ENCODE data around the gene IFITM2. TPM values are rescaled to one million over a fixed set of nuclear protein-coding genes. Genes with fewer than 3 reads are reported as not detected.
"Not testable (repeated sequence)": the region's sequence is repeated elsewhere in the genome, so short reads cannot be mapped to it uniquely, and the experiment has no call there.

Gene IFITM2
- total RNA-seq, 4 donors from 2014 or later: 37.8 to 80.9 (median 44.9) TPM

DNA sequence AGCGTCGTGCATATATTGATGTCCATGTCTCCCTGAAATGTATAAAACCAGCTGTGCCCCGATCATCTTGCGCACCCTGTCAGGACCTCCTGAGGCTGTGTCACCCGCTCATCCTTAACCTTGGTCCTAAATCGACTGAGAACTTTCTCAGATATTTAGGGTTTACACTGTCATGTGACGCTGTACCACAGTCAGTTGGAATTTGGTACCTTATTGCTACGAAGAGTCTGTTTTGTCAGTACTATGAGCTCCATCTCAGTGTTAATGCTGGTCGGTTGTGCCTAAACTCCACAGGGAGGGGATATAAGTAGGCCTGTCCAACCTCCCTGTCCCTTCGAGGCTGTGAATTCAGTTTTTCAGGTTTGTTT, 1.8 kb upstream of the IFITM2 start:
- H3K27me3 ChIP-seq: peaks cover 3 to 8% (median 6%) of the 10 kb centered on the region in 3 donors
- H3K4me3 ChIP-seq: no peak overlapping the region
- intact Hi-C loops (cut with DNase I; ENCODE audit: low total_unique reads) (loop anchor here (5.0 kb wide), 1 partner anchor 51 kb away; no protein-coding TSS in a partner anchor), in situ Hi-C loops (cut with MboI; ENCODE audit: low sequenced_read_pairs in 4 of 4) (loop anchor here in 1 of 4 donors (10.0 kb wide), 1 partner anchor 49 kb away; no protein-coding TSS in a partner anchor)
- TF ChIP-seq, protein P1, sequence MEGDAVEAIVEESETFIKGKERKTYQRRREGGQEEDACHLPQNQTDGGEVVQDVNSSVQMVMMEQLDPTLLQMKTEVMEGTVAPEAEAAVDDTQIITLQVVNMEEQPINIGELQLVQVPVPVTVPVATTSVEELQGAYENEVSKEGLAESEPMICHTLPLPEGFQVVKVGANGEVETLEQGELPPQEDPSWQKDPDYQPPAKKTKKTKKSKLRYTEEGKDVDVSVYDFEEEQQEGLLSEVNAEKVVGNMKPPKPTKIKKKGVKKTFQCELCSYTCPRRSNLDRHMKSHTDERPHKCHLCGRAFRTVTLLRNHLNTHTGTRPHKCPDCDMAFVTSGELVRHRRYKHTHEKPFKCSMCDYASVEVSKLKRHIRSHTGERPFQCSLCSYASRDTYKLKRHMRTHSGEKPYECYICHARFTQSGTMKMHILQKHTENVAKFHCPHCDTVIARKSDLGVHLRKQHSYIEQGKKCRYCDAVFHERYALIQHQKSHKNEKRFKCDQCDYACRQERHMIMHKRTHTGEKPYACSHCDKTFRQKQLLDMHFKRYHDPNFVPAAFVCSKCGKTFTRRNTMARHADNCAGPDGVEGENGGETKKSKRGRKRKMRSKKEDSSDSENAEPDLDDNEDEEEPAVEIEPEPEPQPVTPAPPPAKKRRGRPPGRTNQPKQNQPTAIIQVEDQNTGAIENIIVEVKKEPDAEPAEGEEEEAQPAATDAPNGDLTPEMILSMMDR (IDR thresholded peaks at IDR 0.05 in 4 of 5, conservative IDR thresholded peaks at IDR 0.05 in 1 of 5): no peak
- no peak for TF ChIP-seq POLR2A (IDR thresholded peaks at IDR 0.05)
- H3K9me3 ChIP-seq: no peaks in the 10 kb centered on the region
- ATAC-seq (no peak), DNase-seq (no peak)
- H3K36me3 ChIP-seq: no peaks in the 10 kb centered on the region
- peaks cover 7 to 15% of the 10 kb centered on the region in 2 donors for H3K4me1 ChIP-seq
- H3K27ac ChIP-seq: peak overlapping the region in 3 of 4 donors; percentile 33 to 88 (median 57)

GRCh38 chr11:306645-307371, 808 bp upstream of the IFITM2 start:
- DNase-seq (no peak), ATAC-seq (no peak)
- in situ Hi-C loops (cut with MboI; ENCODE audit: low sequenced_read_pairs in 4 of 4): loop anchor here in 1 of 4 donors (10.0 kb wide), 1 partner anchor 48 kb away; no protein-coding TSS in a partner anchor
- no peaks in the 10 kb centered on the region for H3K36me3 ChIP-seq
- H3K4me3 ChIP-seq: no peak overlapping the region
- H3K27me3 ChIP-seq: peaks cover 3 to 8% (median 6%) of the 10 kb centered on the region in 3 donors
- H3K4me1 ChIP-seq: peaks cover 7 to 15% of the 10 kb centered on the region in 2 donors
- H3K27ac ChIP-seq: peak overlapping the region; percentile 57 to 88 (median 78)
- H3K9me3 ChIP-seq: no peaks in the 10 kb centered on the region
- intact Hi-C loops (cut with DNase I; ENCODE audit: low total_unique reads): loop anchor here (5.0 kb wide), 1 partner anchor 50 kb away; no protein-coding TSS in a partner anchor
- TF ChIP-seq, protein P1 (IDR thresholded peaks at IDR 0.05 in 4 of 5, conservative IDR thresholded peaks at IDR 0.05 in 1 of 5): no peak
- no peak for TF ChIP-seq POLR2A (IDR thresholded peaks at IDR 0.05)

- H3K4me1 ChIP-seq: peaks cover 7 to 20% of the 10 kb centered on the region in 2 donors
- H3K9me3 ChIP-seq, ATAC-seq, H3K36me3 ChIP-seq, H3K27me3 ChIP-seq, DNase-seq: not testable (repeated sequence)
- intact Hi-C loops (cut with DNase I; ENCODE audit: low total_unique reads) (loop anchor here (5.0 kb wide), 1 partner anchor 48 kb away; no protein-coding TSS in a partner anchor), in situ Hi-C loops (cut with MboI; ENCODE audit: low sequenced_read_pairs in 4 of 4) (loop anchor here in 1 of 4 donors (10.0 kb wide), 1 partner anchor 46 kb away; no protein-coding TSS in a partner anchor)
- peak overlapping the region; percentile 74 to 88 (median 78) for H3K27ac ChIP-seq
- H3K4me3 ChIP-seq: peak overlapping the region; percentile 51 to 58 (median 54)
Observed at GRCh38 chr11:308740-309665, 1.4 kb downstream of the IFITM2 start.

- H3K9me3 ChIP-seq, DNase-seq, ATAC-seq, H3K36me3 ChIP-seq, H3K27me3 ChIP-seq: not testable (repeated sequence)
- Histone ChIP-seq H3K4me3 (peak overlapping the region; percentile 51 to 58 (median 54)), H3K27ac (peak overlapping the region; percentile 74 to 88 (median 78)), H3K4me1 (peaks cover 7 to 18% of the 10 kb centered on the region in 2 donors)
- in situ Hi-C loops (cut with MboI; ENCODE audit: low sequenced_read_pairs in 4 of 4) (loop anchor here in 2 of 4 donors (5.0 to 10.0 kb wide), 2 partner anchors 42 to 45 kb away; no protein-coding TSS in a partner anchor), intact Hi-C loops (cut with DNase I; ENCODE audit: low total_unique reads) (loop anchor here (5.0 kb wide), 1 partner anchor 47 kb away; no protein-coding TSS in a partner anchor)
Observed at GRCh38 chr11:309979-310572, 2.5 kb downstream of the IFITM2 start.

- peak overlapping the region; percentile 74 to 82 (median 78) for H3K27ac ChIP-seq
- peaks cover 7 to 14% of the 10 kb centered on the region in 2 donors for H3K4me1 ChIP-seq
- peak; percentile 35 to 55 for ATAC-seq
Observed at GRCh38 chr11:311013-311748, 3.6 kb downstream of the IFITM2 start.

More at GRCh38 chr11:311013-311748, 3.6 kb downstream of the IFITM2 start:
- H3K9me3 ChIP-seq; H3K27me3 ChIP-seq; DNase-seq; intact Hi-C loops (cut with DNase I; ENCODE audit: low total_unique reads); H3K36me3 ChIP-seq: not testable (repeated sequence)
- peak overlapping the region in 3 of 4 donors; percentile 20 to 48 (median 37) for H3K4me3 ChIP-seq
- in situ Hi-C loops (cut with MboI; ENCODE audit: low sequenced_read_pairs in 4 of 4): loop anchor here in 1 of 4 donors (5.0 kb wide), 1 partner anchor 41 kb away; no protein-coding TSS in a partner anchor
